H1 (cell line): ENCODE measurements around the gene HIVEP3. TPM values are rescaled to one million over a fixed set of nuclear protein-coding genes. Genes with fewer than 3 reads are reported as not detected.

Experiments used
- CTCF ChIA-PET: fragments of 300-600 bp; sonication (Branson Sonifier 250); formaldehyde crosslinking; loops from one replicate; lab custom pipeline; 2021; ENCODE audit not compliant: partially characterized antibody; lab: Charles Lee
- POLR2A ChIA-PET: fragments of 300-600 bp; sonication (Branson Sonifier 250); formaldehyde crosslinking; loops from one replicate; lab custom pipeline; 2021; ENCODE audit warnings: inconsistent platforms; ENCODE audit not compliant: partially characterized antibody; lab: Charles Lee
- DNase-seq, 2 experiments: peaks; one replicate each; pipeline versions ENCODE4 v3.0.0 to v3.0.0-alpha.2; 2010 to 2022; ENCODE audit warnings: low spot score in 2 of 2, low read depth in 1 of 2, mixed read lengths in 1 of 2
- FAIRE-seq: peaks from 2 replicates; lab custom pipeline; 2011; peaks lifted over from hg19 to GRCh38; lab: Jason Lieb, UNC
- H2AFZ ChIP-seq: 2 replicates; pipeline ENCODE4 v1.8.1; 2012; ENCODE audit warnings: low read length, inconsistent platforms
- H2AK5ac ChIP-seq: 2 replicates; pipeline ENCODE4 v1.6.1; 2013; ENCODE audit warnings: low read depth, low read length
- H2BK120ac ChIP-seq: replicated peaks from 2 replicates; pipeline ENCODE3; 2013; ENCODE audit warnings: low read depth, low read length, inconsistent platforms
- H2BK12ac ChIP-seq: 2 replicates; pipeline ENCODE4 v1.6.1; 2013; ENCODE audit warnings: low read depth, low read length
- H2BK15ac ChIP-seq: 2 replicates; pipeline ENCODE4 v1.6.1; 2013; ENCODE audit warnings: low read length
- H2BK20ac ChIP-seq: 2 replicates; pipeline ENCODE4 v1.6.1; 2013; ENCODE audit warnings: low read length
- H2BK5ac ChIP-seq: 2 replicates; pipeline ENCODE4 v1.6.1; 2013; ENCODE audit warnings: low read depth, low read length
- H3K14ac ChIP-seq: 2 replicates; pipeline ENCODE4 v1.6.1; 2013; ENCODE audit warnings: inconsistent platforms; ENCODE audit not compliant: insufficient read length
- H3K18ac ChIP-seq: 2 replicates; pipeline ENCODE4 v1.6.1; 2013; ENCODE audit warnings: low read length; ENCODE audit errors: extremely low read depth
- H3K23ac ChIP-seq: 2 replicates; pipeline ENCODE4 v1.6.1; 2013; ENCODE audit warnings: inconsistent platforms; ENCODE audit not compliant: insufficient read length
- H3K23me2 ChIP-seq: 2 replicates; pipeline ENCODE4 v1.6.1; 2013; ENCODE audit warnings: low read depth, low read length
- H3K27ac ChIP-seq: 2 replicates; pipeline ENCODE4 v1.6.1; 2011; ENCODE audit warnings: low read depth, low read length, inconsistent platforms
- H3K27me3 ChIP-seq, 4 experiments: replicated peaks in 1 of 4; 1 replicate in 1 of 4; 2 replicates in 3 of 4; pipeline versions ENCODE4 v1.6.1 to v1.8.1; 2011 to 2013; ENCODE audit warnings: low read length in 3 of 4, mild to moderate bottlenecking in 3 of 4, inconsistent platforms in 2 of 4, mixed read lengths in 2 of 4, moderate library complexity in 1 of 4; ENCODE audit not compliant: control insufficient read depth in 3 of 4, insufficient read depth in 3 of 4; ENCODE audit errors: extremely low read depth in 1 of 4
- H3K36me3 ChIP-seq, 4 experiments: 2 replicates each; pipeline versions ENCODE4 v1.6.1 to v1.8.1; 2011 to 2013; ENCODE audit warnings: mild to moderate bottlenecking in 4 of 4, low read length in 3 of 4, moderate library complexity in 2 of 4, control low read depth in 1 of 4, inconsistent platforms in 1 of 4; ENCODE audit not compliant: insufficient read depth in 4 of 4, control insufficient read depth in 2 of 4
- H3K4ac ChIP-seq: replicated peaks from 2 replicates; pipeline ENCODE3; 2013; ENCODE audit warnings: low read length, low read depth, mixed read lengths, inconsistent platforms; ENCODE audit not compliant: insufficient read length
- H3K4me1 ChIP-seq, 4 experiments: replicated peaks in 1 of 4; 1 replicate in 1 of 4; 2 replicates in 3 of 4; pipeline versions ENCODE4 v1.6.1 to v1.8.1; 2011 to 2013; ENCODE audit warnings: low read length in 3 of 4, inconsistent platforms in 2 of 4, mixed read lengths in 1 of 4; ENCODE audit not compliant: insufficient read depth in 4 of 4, control insufficient read depth in 3 of 4
- H3K4me2 ChIP-seq, 2 experiments: 2 replicates each; pipeline versions ENCODE4 v1.6.1 to v1.8.1; 2011 to 2013; ENCODE audit warnings: low read depth in 2 of 2, low read length in 2 of 2, control low read depth in 1 of 2, inconsistent platforms in 1 of 2, mild to moderate bottlenecking in 1 of 2; ENCODE audit not compliant: insufficient read depth in 1 of 2
- H3K4me3 ChIP-seq, 4 experiments: fragments of 200-600, 300-600 bp in 1 of 4; sonication (generic), shearing (Covaris generic), sonication (Bioruptor Twin) in 1 of 4; 2 replicates each; pipeline versions ENCODE4 v1.5.1 to v1.8.1; 2011 to 2016; ENCODE audit warnings: low read length in 4 of 4, low read depth in 3 of 4, control low read depth in 2 of 4, inconsistent platforms in 2 of 4, mild to moderate bottlenecking in 2 of 4, mixed read lengths in 1 of 4, moderate library complexity in 1 of 4; ENCODE audit not compliant: insufficient read depth in 2 of 4; ENCODE audit errors: extremely low read depth in 1 of 4
- H3K56ac ChIP-seq: replicated peaks from 2 replicates; pipeline ENCODE3; 2013; ENCODE audit warnings: low read depth, mild to moderate bottlenecking, mixed read lengths, low read length, inconsistent platforms; ENCODE audit not compliant: insufficient read length
- H3K79me1 ChIP-seq: 2 replicates; pipeline ENCODE4 v1.6.1; 2013; ENCODE audit warnings: low read depth, low read length, control low read depth
- H3K79me2 ChIP-seq, 2 experiments: 2 replicates each; pipeline versions ENCODE4 v1.6.1 to v1.8.1; 2012 to 2013; ENCODE audit warnings: low read length in 2 of 2, mild to moderate bottlenecking in 2 of 2, inconsistent platforms in 1 of 2; ENCODE audit not compliant: insufficient read depth in 2 of 2, control insufficient read depth in 1 of 2
- H3K9ac ChIP-seq, 4 experiments: replicated peaks in 1 of 4; 1 replicate in 1 of 4; 2 replicates in 3 of 4; pipeline versions ENCODE4 v1.6.1 to v1.8.1; 2011 to 2013; ENCODE audit warnings: low read depth in 3 of 4, low read length in 3 of 4, control low read depth in 2 of 4, mild to moderate bottlenecking in 2 of 4, moderate library complexity in 2 of 4, inconsistent platforms in 1 of 4; ENCODE audit errors: extremely low read depth in 1 of 4
- H3K9me3 ChIP-seq, 2 experiments: 2 replicates each; pipeline versions ENCODE4 v1.6.1 to v1.8.1; 2012 to 2013; ENCODE audit warnings: mild to moderate bottlenecking in 2 of 2, moderate library complexity in 2 of 2, control low read depth in 1 of 2, inconsistent platforms in 1 of 2, low read depth in 1 of 2, low read length in 1 of 2, mixed read lengths in 1 of 2; ENCODE audit not compliant: insufficient read depth in 2 of 2
- H4K20me1 ChIP-seq, 2 experiments: replicated peaks in 1 of 2; 2 replicates each; pipeline versions ENCODE3 to v1.8.1; 2011 to 2013; ENCODE audit warnings: inconsistent platforms in 2 of 2, low read length in 2 of 2, mild to moderate bottlenecking in 1 of 2; ENCODE audit not compliant: insufficient read depth in 2 of 2, control insufficient read depth in 1 of 2
- H4K5ac ChIP-seq: 2 replicates; pipeline ENCODE4 v1.6.1; 2013; ENCODE audit warnings: low read length, low read depth, mixed read lengths, inconsistent platforms; ENCODE audit not compliant: insufficient read length
- H4K8ac ChIP-seq: 2 replicates; pipeline ENCODE4 v1.8.0; 2013; ENCODE audit warnings: mild to moderate bottlenecking, moderate library complexity, low read length, inconsistent platforms; ENCODE audit not compliant: insufficient read depth; ENCODE audit errors: extremely low read depth
- H4K91ac ChIP-seq: replicated peaks from 2 replicates; pipeline ENCODE3; 2013; ENCODE audit warnings: low read length, mixed read lengths, inconsistent platforms; ENCODE audit not compliant: insufficient read length
- CBX5 ChIP-seq: fragments of 300-800, 300-1000 bp; sonication (generic); IDR thresholded peaks from 2 replicates; pipeline ENCODE4 v1.7.1; 2016; ENCODE audit warnings: antibody characterized with exemption, low read length, low read depth
- CHD1 ChIP-seq: IDR thresholded peaks from 2 replicates; pipeline ENCODE4 v1.6.1; 2012; ENCODE audit warnings: low read depth, low read length, improper control_type of control experiment
- HDAC2 ChIP-seq, 2 experiments: fragments of 300-600 bp in 1 of 2; sonication (generic) in 1 of 2; IDR thresholded peaks; 2 replicates each; pipeline ENCODE4 v1.6.1; 2011 to 2012; ENCODE audit warnings: low read depth in 2 of 2, low read length in 2 of 2, mild to moderate bottlenecking in 2 of 2, moderate library complexity in 2 of 2, borderline replicate concordance in 1 of 2, inconsistent platforms in 1 of 2
- KDM4A ChIP-seq: IDR thresholded peaks from one replicate; pipeline ENCODE4 v1.7.1; 2012; ENCODE audit warnings: low read depth, mild to moderate bottlenecking, moderate library complexity, low read length, inconsistent platforms; ENCODE audit not compliant: severe bottlenecking
- PHF8 ChIP-seq: fragments of 200-600 bp; sonication (generic); conservative IDR thresholded peaks from 2 replicates; pipeline ENCODE4 v1.7.1; 2012; ENCODE audit warnings: low read depth, mild to moderate bottlenecking, inconsistent platforms, low read length, moderate library complexity
- RBBP5 ChIP-seq: IDR thresholded peaks from 2 replicates; pipeline ENCODE4 v1.7.1; 2012; ENCODE audit warnings: low read depth, mild to moderate bottlenecking, inconsistent platforms, low read length, moderate library complexity, borderline replicate concordance
- RNF2 ChIP-seq: fragments of 200-900, 300-1000 bp; sonication (generic); IDR thresholded peaks from 2 replicates; pipeline ENCODE4 v1.7.1; 2016; ENCODE audit warnings: borderline replicate concordance, low read depth, mild to moderate bottlenecking, antibody characterized with exemption, low read length; ENCODE audit not compliant: poor library complexity, severe bottlenecking; ENCODE audit errors: missing control alignments
- WGBS, 2 experiments: shearing (Covaris generic) in 1 of 2; methylation state at CpG; one replicate each; pipeline versions ENCODE4 v1.1.6 to v1.1.7; 2013 to 2015; ENCODE audit warnings: low lambda C conversion rate in 2 of 2, mixed read lengths in 2 of 2, inconsistent platforms in 1 of 2, low coverage in 1 of 2, missing lambda C conversion rate in 1 of 2; ENCODE audit not compliant: insufficient replicate concordance in 2 of 2, insufficient coverage in 1 of 2, insufficient read length in 1 of 2; ENCODE audit errors: extremely low coverage in 1 of 2, missing lambda C conversion rate in 1 of 2; 5-methylcytosine and 5-hydroxymethylcytosine counted together
- polyA plus RNA-seq, 7 experiments: library from polyadenylated mRNA; depleted of rRNA in 3 of 7; stranded (reverse) in 5 of 7; unstranded in 2 of 7; fragments of >200 nt in 5 of 7; fragments of 200-250 nt in 2 of 7; gene quantifications; 1 replicate in 5 of 7; 2 replicates in 1 of 7; 4 replicates in 1 of 7; pipeline versions ENCODE4 v1.2.1 to v1.2.3, GENCODE V29; 2011 to 2013; ENCODE audit warnings: missing spikeins in 2 of 7, mixed read lengths in 2 of 7
- total RNA-seq: library from RNA; stranded (reverse); fragmentation: NEBNext Ultra II Directional; extraction: Animal tissue kit (Norgen Biotek cat#: 25700); gene quantifications from 2 replicates; pipeline ENCODE4 v1.2.1, GENCODE V29; 2021
- TF ChIP-seq, protein P1 (sequence below): IDR thresholded peaks from 2 replicates; pipeline ENCODE4 v1.6.1; 2011; ENCODE audit warnings: low read length, improper control_type of control experiment

Gene HIVEP3
- total and polyA plus RNA-seq, 2 of the 8 experiments (the other 6 are each of a cell fraction or from before 2014, with no cell fraction given) = 0.24 to 0.69 TPM

DNA sequence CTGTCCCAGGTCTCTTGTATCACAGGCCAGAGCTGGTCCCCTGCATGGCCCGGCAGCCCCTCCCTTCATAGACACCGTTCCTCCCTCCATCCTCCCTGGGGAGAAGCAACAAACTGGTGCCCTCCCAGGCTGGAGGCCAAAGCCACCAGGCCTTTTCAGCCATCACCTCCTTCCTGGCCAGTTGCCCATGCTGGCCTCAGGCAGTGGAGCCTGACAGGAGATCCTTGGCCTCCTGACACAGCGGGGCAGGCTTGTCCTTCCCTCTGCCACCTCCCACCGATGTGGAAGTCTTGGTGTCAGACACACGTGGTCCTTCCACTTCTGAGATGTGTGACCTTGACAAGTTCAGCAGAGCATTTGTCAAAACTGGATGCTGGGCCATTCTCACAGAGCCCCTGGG lies 206.0 kb downstream of the HIVEP3 start:
- H2BK12ac ChIP-seq = no peak overlapping the region
- no peak overlapping the region for H4K91ac ChIP-seq
- TF ChIP-seq CHD1 (no peak), RBBP5 (no peak), CBX5 (no peak), HDAC2 (IDR thresholded peaks at IDR 0.05; ENCODE audit: borderline replicate concordance in 1 of 2, low read depth in 2 of 2, low read length in 2 of 2) (no peak), RNF2 (no peak), PHF8 (no peak), KDM4A (no peak)
- TF ChIP-seq, protein P1, sequence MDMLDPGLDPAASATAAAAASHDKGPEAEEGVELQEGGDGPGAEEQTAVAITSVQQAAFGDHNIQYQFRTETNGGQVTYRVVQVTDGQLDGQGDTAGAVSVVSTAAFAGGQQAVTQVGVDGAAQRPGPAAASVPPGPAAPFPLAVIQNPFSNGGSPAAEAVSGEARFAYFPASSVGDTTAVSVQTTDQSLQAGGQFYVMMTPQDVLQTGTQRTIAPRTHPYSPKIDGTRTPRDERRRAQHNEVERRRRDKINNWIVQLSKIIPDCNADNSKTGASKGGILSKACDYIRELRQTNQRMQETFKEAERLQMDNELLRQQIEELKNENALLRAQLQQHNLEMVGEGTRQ = no peak
- WGBS, 2 experiments = 92% methylated on average over 5 of the region's 5 CpGs; no CpG with 5 or more reads in 1 of the 2 experiments
- no peak overlapping the region for H4K8ac ChIP-seq
- no peak overlapping the region for H3K9ac ChIP-seq
- no peak for FAIRE-seq
- no peaks in the 10 kb centered on the region for H3K23me2 ChIP-seq
- no peak overlapping the region for H3K18ac ChIP-seq
- H4K20me1 ChIP-seq = no peaks in the 10 kb centered on the region
- DNase-seq = no peak
- peaks cover 0 to 7% (median 3%) of the 10 kb centered on the region in 4 experiments; a peak in 4 of 7 replicates for H3K4me1 ChIP-seq
- no peak overlapping the region for H2AFZ ChIP-seq
- no peak overlapping the region for H3K56ac ChIP-seq
- no peak overlapping the region for H2AK5ac ChIP-seq
- H4K5ac ChIP-seq = no peak overlapping the region
- H2BK20ac ChIP-seq = no peak overlapping the region
- no peak overlapping the region for H2BK15ac ChIP-seq
- no peaks in the 10 kb centered on the region for H3K79me1 ChIP-seq
- H3K27ac ChIP-seq = no peak overlapping the region
- no peak overlapping the region for H3K14ac ChIP-seq
- H3K4me3 ChIP-seq = no peak overlapping the region
- no peaks in the 10 kb centered on the region for H3K9me3 ChIP-seq
- no peak overlapping the region for H3K23ac ChIP-seq
- H2BK120ac ChIP-seq = no peak overlapping the region
- no peaks in the 10 kb centered on the region for H3K36me3 ChIP-seq
- no peak overlapping the region for H2BK5ac ChIP-seq
- CTCF ChIA-PET = interaction anchor here (0.6 to 1.7 kb wide), 4 partner anchors 10 to 424 kb away, joined by 3 to 7 read pairs (median 4); no protein-coding TSS in a partner anchor
- H3K79me2 ChIP-seq = no peaks in the 10 kb centered on the region
- POLR2A ChIA-PET = interaction anchor here (0.8 kb wide), 1 partner anchor 8 kb away, joined by 3 read pairs; no protein-coding TSS in a partner anchor
- no peak overlapping the region for H3K4ac ChIP-seq
- no peaks in the 10 kb centered on the region; a peak in 1 of 7 replicates for H3K27me3 ChIP-seq
- H3K4me2 ChIP-seq = no peak overlapping the region
